SK-N-SH (cell line): ENCODE results near the gene NEAT1.
A peak's percentile ranks its signal among the peaks of the same experiment; 100 is the strongest.

Source experiments
- ELF1 ChIP-seq: IDR thresholded peaks from 2 replicates; pipeline ENCODE4 v1.4.0; 2012
- EP300 ChIP-seq, 2 experiments: IDR thresholded peaks; 2 replicates each; pipeline versions ENCODE4 v1.4.0 to v1.6.1; 2012; ENCODE audit warnings: borderline replicate concordance in 1 of 2, low read depth in 1 of 2, low read length in 1 of 2
- EZH2phosphoT487 ChIP-seq: fragments of 200-600 bp; sonication (generic); IDR thresholded peaks from 2 replicates; pipeline ENCODE4 v1.6.1; 2017; ENCODE audit warnings: low read depth, mixed run types, mild to moderate bottlenecking, antibody characterized with exemption, moderate library complexity, borderline replicate concordance
- FOSL2 ChIP-seq: IDR thresholded peaks from 2 replicates; pipeline ENCODE4 v1.4.0; 2012; ENCODE audit warnings: low read depth, mild to moderate bottlenecking, moderate library complexity, borderline replicate concordance
- FOXM1 ChIP-seq: IDR thresholded peaks from 2 replicates; pipeline ENCODE4 v1.4.0; 2012; ENCODE audit warnings: low read depth, mild to moderate bottlenecking
- GABPA ChIP-seq: IDR thresholded peaks from 2 replicates; pipeline ENCODE4 v1.4.0; 2012; ENCODE audit warnings: low read depth, mild to moderate bottlenecking
- POLR2AphosphoS5 ChIP-seq: IDR thresholded peaks from 2 replicates; pipeline ENCODE4 v1.6.1; 2012; ENCODE audit warnings: low read depth, low read length
- RAD21 ChIP-seq: IDR thresholded peaks from 2 replicates; pipeline ENCODE4 v1.6.1; 2012; ENCODE audit warnings: mild to moderate bottlenecking, low read length
- RXRA ChIP-seq: IDR thresholded peaks from 2 replicates; pipeline ENCODE4 v1.4.0; 2012; ENCODE audit warnings: low read depth, mild to moderate bottlenecking, borderline replicate concordance
- SIN3A ChIP-seq: IDR thresholded peaks from 2 replicates; pipeline ENCODE4 v1.6.1; 2012; ENCODE audit warnings: low read depth, mild to moderate bottlenecking, low read length, moderate library complexity, borderline replicate concordance
- TF ChIP-seq, protein P1 (sequence below): IDR thresholded peaks from 2 replicates; pipeline ENCODE4 v1.4.0; 2012; ENCODE audit warnings: low read depth
- TF ChIP-seq, protein P2 (sequence below): fragments of 200-600 bp; sonication (generic); IDR thresholded peaks from 2 replicates; pipeline ENCODE4 v1.6.1; 2017; ENCODE audit warnings: antibody characterized with exemption, mild to moderate bottlenecking, moderate library complexity

DNA sequence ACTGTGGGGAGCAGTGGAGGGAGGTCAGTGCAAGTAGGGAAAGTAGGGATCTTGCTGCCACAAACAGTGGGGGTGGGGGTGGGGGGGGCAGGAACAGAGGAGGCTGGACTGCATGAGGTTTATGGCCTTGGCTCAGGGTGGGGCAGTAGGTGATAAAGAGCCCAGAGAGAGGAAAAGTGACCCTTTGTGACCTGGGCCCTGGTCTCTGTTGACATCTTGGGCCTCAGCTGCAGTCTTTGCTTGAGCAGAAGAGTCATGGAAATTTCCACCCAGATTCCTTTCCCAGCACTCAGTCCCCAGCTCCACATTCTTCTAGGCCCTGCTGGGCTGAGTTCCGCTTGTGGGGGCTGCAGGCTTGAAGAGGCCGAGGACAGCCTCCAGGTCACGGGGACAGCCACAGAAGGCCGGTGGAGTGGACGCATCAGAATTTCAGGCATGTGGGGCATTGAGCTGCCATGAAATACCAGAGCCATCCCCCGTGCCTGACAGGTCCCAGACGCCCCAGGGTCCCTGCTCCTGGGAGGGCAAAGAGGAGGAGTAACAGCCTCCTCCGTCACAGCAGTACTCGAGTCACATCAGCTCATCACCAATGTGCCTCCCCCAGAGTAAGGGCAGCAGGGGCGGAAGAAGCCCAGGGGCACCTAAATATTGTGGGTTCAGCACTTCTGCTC is 66.6 kb downstream of the NEAT1 start:
- TF ChIP-seq RXRA: peak; percentile 70; the same call in 1 of the 2 replicates
- TF ChIP-seq, protein P1, sequence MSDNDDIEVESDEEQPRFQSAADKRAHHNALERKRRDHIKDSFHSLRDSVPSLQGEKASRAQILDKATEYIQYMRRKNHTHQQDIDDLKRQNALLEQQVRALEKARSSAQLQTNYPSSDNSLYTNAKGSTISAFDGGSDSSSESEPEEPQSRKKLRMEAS: peak; percentile 41
- TF ChIP-seq EP300 (IDR thresholded peaks at IDR 0.05; ENCODE audit: borderline replicate concordance in 1 of 2, low read depth in 1 of 2, low read length in 1 of 2): peak; percentile 10 to 79; a peak in 1 of 4 replicates
- TF ChIP-seq, protein P2, sequence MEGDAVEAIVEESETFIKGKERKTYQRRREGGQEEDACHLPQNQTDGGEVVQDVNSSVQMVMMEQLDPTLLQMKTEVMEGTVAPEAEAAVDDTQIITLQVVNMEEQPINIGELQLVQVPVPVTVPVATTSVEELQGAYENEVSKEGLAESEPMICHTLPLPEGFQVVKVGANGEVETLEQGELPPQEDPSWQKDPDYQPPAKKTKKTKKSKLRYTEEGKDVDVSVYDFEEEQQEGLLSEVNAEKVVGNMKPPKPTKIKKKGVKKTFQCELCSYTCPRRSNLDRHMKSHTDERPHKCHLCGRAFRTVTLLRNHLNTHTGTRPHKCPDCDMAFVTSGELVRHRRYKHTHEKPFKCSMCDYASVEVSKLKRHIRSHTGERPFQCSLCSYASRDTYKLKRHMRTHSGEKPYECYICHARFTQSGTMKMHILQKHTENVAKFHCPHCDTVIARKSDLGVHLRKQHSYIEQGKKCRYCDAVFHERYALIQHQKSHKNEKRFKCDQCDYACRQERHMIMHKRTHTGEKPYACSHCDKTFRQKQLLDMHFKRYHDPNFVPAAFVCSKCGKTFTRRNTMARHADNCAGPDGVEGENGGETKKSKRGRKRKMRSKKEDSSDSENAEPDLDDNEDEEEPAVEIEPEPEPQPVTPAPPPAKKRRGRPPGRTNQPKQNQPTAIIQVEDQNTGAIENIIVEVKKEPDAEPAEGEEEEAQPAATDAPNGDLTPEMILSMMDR: no peak
- TF ChIP-seq POLR2AphosphoS5: no peak
- peak; percentile 46; the same call in 1 of the 2 replicates for TF ChIP-seq FOSL2
- TF ChIP-seq EZH2phosphoT487: no peak
- no peak for TF ChIP-seq FOXM1
- TF ChIP-seq ELF1: no peak
- no peak for TF ChIP-seq GABPA
- 0 out of 2 replicates have a peak, but pooled peaks have one; percentile 18 for TF ChIP-seq SIN3A
- no peak for TF ChIP-seq RAD21
